Keratinocyte (primary cell): ENCODE measurements around the gene MYLIP. TPM values are rescaled to one million over a fixed set of nuclear protein-coding genes. Genes with fewer than 3 reads are reported as not detected.

Experiments
- DNase-seq: peaks from one replicate; pipeline ENCODE4 v3.0.0-alpha.2; 2011; ENCODE audit warnings: low read depth, missing footprints, low spot score
- FAIRE-seq: peaks from 2 replicates; lab custom pipeline; 2011; peaks lifted over from hg19 to GRCh38; lab: Jason Lieb, UNC
- H2AFZ ChIP-seq: 2 replicates; pipeline ENCODE4 v1.6.0; 2012; ENCODE audit warnings: low read length, control low read depth, inconsistent platforms; ENCODE audit not compliant: control insufficient read depth
- H3K27ac ChIP-seq: 2 replicates; pipeline ENCODE4 v1.5.1; 2011; ENCODE audit warnings: low read length; ENCODE audit not compliant: control insufficient read depth, insufficient read depth
- H3K27me3 ChIP-seq: 3 replicates; pipeline ENCODE4 v1.6.0; 2011; ENCODE audit warnings: low read length; ENCODE audit not compliant: control insufficient read depth, insufficient read depth; ENCODE audit errors: extremely low read depth
- H3K36me3 ChIP-seq, 2 experiments: 2 replicates in 1 of 2; 3 replicates in 1 of 2; pipeline ENCODE4 v1.5.1; 2011; ENCODE audit warnings: low read length in 2 of 2, mild to moderate bottlenecking in 1 of 2; ENCODE audit not compliant: control insufficient read depth in 2 of 2, insufficient read depth in 2 of 2; ENCODE audit errors: extremely low read depth in 1 of 2
- H3K4me1 ChIP-seq: 3 replicates; pipeline ENCODE4 v1.5.1; 2011; ENCODE audit warnings: low read length; ENCODE audit not compliant: control insufficient read depth, insufficient read depth; ENCODE audit errors: extremely low read depth
- H3K4me2 ChIP-seq: 3 replicates; pipeline ENCODE4 v1.6.0; 2011; ENCODE audit warnings: low read depth, low read length; ENCODE audit not compliant: control insufficient read depth, insufficient read depth; ENCODE audit errors: extremely low read depth
- H3K4me3 ChIP-seq, 3 experiments: fragments of 200-600 bp in 1 of 3; sonication (generic) in 1 of 3; 2 replicates in 2 of 3; 3 replicates in 1 of 3; pipeline ENCODE4 v1.5.1; 2011 to 2016; ENCODE audit warnings: low read length in 3 of 3, mild to moderate bottlenecking in 3 of 3, control low read depth in 2 of 3, inconsistent platforms in 1 of 3, low read depth in 1 of 3, mixed read lengths in 1 of 3, mixed run types in 1 of 3, moderate library complexity in 1 of 3; ENCODE audit not compliant: control insufficient read depth in 2 of 3, insufficient read depth in 2 of 3; ENCODE audit errors: extremely low read depth in 1 of 3
- H3K79me2 ChIP-seq: 2 replicates; pipeline ENCODE4 v1.6.0; 2012; ENCODE audit warnings: low read length; ENCODE audit not compliant: control insufficient read depth, insufficient read depth
- H3K9ac ChIP-seq: 3 replicates; pipeline ENCODE4 v1.6.0; 2011; ENCODE audit warnings: low read length; ENCODE audit not compliant: control insufficient read depth, insufficient read depth; ENCODE audit errors: extremely low read depth
- H3K9me1 ChIP-seq: 3 replicates; pipeline ENCODE4 v1.6.0; 2011; ENCODE audit warnings: low read length; ENCODE audit not compliant: control insufficient read depth, insufficient read depth; ENCODE audit errors: extremely low read depth
- H3K9me3 ChIP-seq: 2 replicates; pipeline ENCODE4 v1.5.1; 2012; ENCODE audit warnings: low read depth, low read length; ENCODE audit not compliant: control insufficient read depth
- H4K20me1 ChIP-seq: 3 replicates; pipeline ENCODE4 v1.6.0; 2011; ENCODE audit warnings: low read length; ENCODE audit not compliant: control insufficient read depth, insufficient read depth; ENCODE audit errors: extremely low read depth
- EZH2 ChIP-seq: IDR thresholded peaks from one replicate; pipeline ENCODE4 v1.6.1; 2012; ENCODE audit warnings: inconsistent platforms, mild to moderate bottlenecking, low read length, moderate library complexity
- dilution Hi-C: fragments of 300-500 bp; cut with MboI; formaldehyde crosslinking; loops from one replicate; pipeline ENCODE4 v1.7.0; 2020; ENCODE audit warnings: low sequenced_read_pairs; ENCODE audit not compliant: extremely low pct_ligation_motif_present
- polyA plus RNA-seq, 5 experiments: library from polyadenylated mRNA; depleted of rRNA in 3 of 5; stranded (reverse) in 3 of 5; stranded (forward) in 1 of 5; unstranded in 1 of 5; fragments of >200 nt; gene quantifications; 1 replicate in 1 of 5; 2 replicates in 3 of 5; 3 replicates in 1 of 5; pipeline versions ENCODE4 v1.2.1 to v1.2.3, GENCODE V29; 2011 to 2012; ENCODE audit warnings: missing spikeins in 2 of 5, low read depth in 1 of 5, low replicate concordance in 1 of 5
- TF ChIP-seq, protein P1 (sequence below), 3 experiments: IDR thresholded peaks in 1 of 3; conservative IDR thresholded peaks in 1 of 3; optimal IDR thresholded peaks in 1 of 3; 2 replicates in 2 of 3; 3 replicates in 1 of 3; pipeline versions ENCODE3 to v1.5.1; 2011; ENCODE audit warnings: low read length in 3 of 3, mild to moderate bottlenecking in 3 of 3, moderate library complexity in 2 of 3, control low read depth in 1 of 3, inconsistent platforms in 1 of 3; ENCODE audit not compliant: insufficient read depth in 2 of 3; ENCODE audit errors: extremely low read depth in 1 of 3

MYLIP gene
- polyA plus RNA-seq, 1 donor (not counting 4 experiments of a cell fraction or from before 2014, with no cell fraction given) = 5.8 TPM

DNA sequence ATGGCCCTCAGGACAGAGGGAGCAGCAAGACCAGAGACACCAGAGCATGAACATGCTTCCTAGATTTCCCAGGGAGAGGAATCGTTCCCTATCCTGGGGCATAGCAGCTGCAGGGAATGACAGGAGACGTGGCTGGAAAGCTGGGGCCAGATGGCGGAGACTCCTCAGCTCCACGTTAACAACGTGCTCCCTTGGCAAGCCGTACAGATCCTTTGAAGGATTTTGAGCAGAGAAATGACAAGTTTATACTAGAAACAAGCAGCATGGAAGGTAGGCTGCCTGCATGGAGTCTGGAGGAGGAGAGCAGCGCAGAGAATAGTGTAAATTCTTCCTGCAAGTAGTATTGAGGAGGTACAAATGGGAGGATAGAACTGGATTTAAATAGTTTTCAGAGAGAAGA is 11.7 kb downstream of the MYLIP start:
- Histone ChIP-seq H3K9ac (no peak overlapping the region), H3K9me1 (no peaks in the 10 kb centered on the region), H3K4me1 (peaks cover 12% of the 10 kb centered on the region), H3K27me3 (no peaks in the 10 kb centered on the region), H3K4me2 (no peak overlapping the region), H3K36me3 (no peaks in the 10 kb centered on the region), H3K27ac (no peak overlapping the region), H4K20me1 (peaks cover 2% of the 10 kb centered on the region), H3K9me3 (no peaks in the 10 kb centered on the region), H3K4me3 (no peak overlapping the region), H2AFZ (no peak overlapping the region), H3K79me2 (no peaks in the 10 kb centered on the region)
- TF ChIP-seq, protein P1, sequence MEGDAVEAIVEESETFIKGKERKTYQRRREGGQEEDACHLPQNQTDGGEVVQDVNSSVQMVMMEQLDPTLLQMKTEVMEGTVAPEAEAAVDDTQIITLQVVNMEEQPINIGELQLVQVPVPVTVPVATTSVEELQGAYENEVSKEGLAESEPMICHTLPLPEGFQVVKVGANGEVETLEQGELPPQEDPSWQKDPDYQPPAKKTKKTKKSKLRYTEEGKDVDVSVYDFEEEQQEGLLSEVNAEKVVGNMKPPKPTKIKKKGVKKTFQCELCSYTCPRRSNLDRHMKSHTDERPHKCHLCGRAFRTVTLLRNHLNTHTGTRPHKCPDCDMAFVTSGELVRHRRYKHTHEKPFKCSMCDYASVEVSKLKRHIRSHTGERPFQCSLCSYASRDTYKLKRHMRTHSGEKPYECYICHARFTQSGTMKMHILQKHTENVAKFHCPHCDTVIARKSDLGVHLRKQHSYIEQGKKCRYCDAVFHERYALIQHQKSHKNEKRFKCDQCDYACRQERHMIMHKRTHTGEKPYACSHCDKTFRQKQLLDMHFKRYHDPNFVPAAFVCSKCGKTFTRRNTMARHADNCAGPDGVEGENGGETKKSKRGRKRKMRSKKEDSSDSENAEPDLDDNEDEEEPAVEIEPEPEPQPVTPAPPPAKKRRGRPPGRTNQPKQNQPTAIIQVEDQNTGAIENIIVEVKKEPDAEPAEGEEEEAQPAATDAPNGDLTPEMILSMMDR (optimal IDR thresholded peaks at IDR 0.05 in 1 of 3, IDR thresholded peaks at IDR 0.05 in 1 of 3, conservative IDR thresholded peaks at IDR 0.05 in 1 of 3; ENCODE audit: extremely low read depth in 1 of 3, insufficient read depth in 2 of 3, low read length in 3 of 3) = no peak
- TF ChIP-seq EZH2 = no peak
- DNase-seq (no peak), FAIRE-seq (no peak)
- dilution Hi-C loops = no loop called here

DNA sequence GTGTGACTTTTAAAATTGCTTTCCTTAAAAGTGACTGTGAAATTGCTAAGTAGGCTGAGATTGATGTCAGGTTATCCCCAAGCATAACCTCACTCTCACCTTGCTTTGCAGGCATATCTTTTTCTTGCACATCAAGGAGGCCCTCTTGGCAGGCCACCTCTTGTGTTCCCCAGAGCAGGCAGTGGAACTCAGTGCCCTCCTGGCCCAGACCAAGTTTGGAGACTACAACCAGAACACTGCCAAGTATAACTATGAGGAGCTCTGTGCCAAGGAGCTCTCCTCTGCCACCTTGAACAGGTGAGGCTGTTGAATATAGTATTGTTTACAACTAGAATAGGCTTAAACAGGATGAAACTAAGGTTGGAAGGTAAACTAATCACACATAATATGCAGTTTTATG is 12.6 kb downstream of the MYLIP start:
- no peak overlapping the region for H3K27ac ChIP-seq
- TF ChIP-seq, protein P1 (optimal IDR thresholded peaks at IDR 0.05 in 1 of 3, IDR thresholded peaks at IDR 0.05 in 1 of 3, conservative IDR thresholded peaks at IDR 0.05 in 1 of 3; ENCODE audit: extremely low read depth in 1 of 3, insufficient read depth in 2 of 3, low read length in 3 of 3) = no peak
- TF ChIP-seq EZH2 = no peak
- H3K9me1 ChIP-seq = no peaks in the 10 kb centered on the region
- dilution Hi-C loops = no loop called here
- peaks cover 2% of the 10 kb centered on the region for H4K20me1 ChIP-seq
- no peak overlapping the region for H3K4me2 ChIP-seq
- DNase-seq = no peak
- H3K4me3 ChIP-seq = no peak overlapping the region
- no peak overlapping the region for H3K9ac ChIP-seq
- no peaks in the 10 kb centered on the region for H3K79me2 ChIP-seq
- no peaks in the 10 kb centered on the region for H3K36me3 ChIP-seq
- H3K4me1 ChIP-seq = peaks cover 10% of the 10 kb centered on the region
- no peak for FAIRE-seq
- H3K9me3 ChIP-seq = no peaks in the 10 kb centered on the region
- no peak overlapping the region for H2AFZ ChIP-seq
- H3K27me3 ChIP-seq = no peaks in the 10 kb centered on the region
